ENCODE measurements around the gene GRIK4.
"Not testable (repeated sequence)": the region's sequence is repeated elsewhere in the genome, so short reads cannot be mapped to it uniquely, and the experiment has no call there.

- TF ChIP-seq CTCF, POLR2A (IDR thresholded peaks at IDR 0.05): not testable (repeated sequence)
These were observed 113.4 kb downstream of the GRIK4 start for GRCh38 chr11:120624992-120625391.
